GM12878 (cell line): ENCODE data around the gene MTMR4. TPM values are rescaled to one million over a fixed set of nuclear protein-coding genes. Genes with fewer than 3 reads are reported as not detected.

Experiments used
- BACH1 ChIP-seq: fragments of 450-650 bp; IDR thresholded peaks from 2 replicates; pipeline ENCODE4 v1.6.1; 2017; ENCODE audit warnings: mild to moderate bottlenecking, borderline replicate concordance
- CBX5 ChIP-seq: sonication (generic); IDR thresholded peaks from 2 replicates; pipeline ENCODE4 v1.6.1; 2016; ENCODE audit warnings: low read depth, moderate library complexity, mild to moderate bottlenecking, inconsistent platforms
- ETV6 ChIP-seq, 2 experiments: fragments of 450-650 bp in 1 of 2; IDR thresholded peaks in 1 of 2; conservative IDR thresholded peaks in 1 of 2; 2 replicates each; pipeline ENCODE4 v1.6.1; 2014; ENCODE audit warnings: antibody characterized with exemption in 1 of 2, borderline replicate concordance in 1 of 2, low read depth in 1 of 2, mild to moderate bottlenecking in 1 of 2, moderate library complexity in 1 of 2
- FOXK2 ChIP-seq: fragments of 450-650 bp; IDR thresholded peaks from 2 replicates; pipeline ENCODE4 v1.6.1; 2017; ENCODE audit warnings: mild to moderate bottlenecking, moderate library complexity
- GATAD2B ChIP-seq: fragments of 450-650 bp; conservative IDR thresholded peaks from 2 replicates; pipeline ENCODE4 v1.6.1; 2017; ENCODE audit warnings: low read depth, mild to moderate bottlenecking, moderate library complexity
- IRF4 ChIP-seq: IDR thresholded peaks from 2 replicates; pipeline ENCODE4 v1.6.1; 2011; ENCODE audit warnings: low read depth, low read length
- KLF5 ChIP-seq: fragments of 450-650 bp; IDR thresholded peaks from 2 replicates; pipeline ENCODE4 v1.6.1; 2014; ENCODE audit warnings: mild to moderate bottlenecking; ENCODE audit not compliant: partially characterized antibody
- NFYA ChIP-seq: IDR thresholded peaks from 2 replicates; pipeline ENCODE4 v1.6.1; 2011; ENCODE audit warnings: low read depth, mild to moderate bottlenecking, low read length, improper control_type of control experiment, borderline replicate concordance
- PAX8 ChIP-seq: fragments of 450-650 bp; IDR thresholded peaks from 2 replicates; pipeline ENCODE4 v1.6.1; 2017; ENCODE audit warnings: mild to moderate bottlenecking, moderate library complexity
- RAD51 ChIP-seq: fragments of 450-650 bp; IDR thresholded peaks from 2 replicates; pipeline ENCODE4 v1.6.1; 2016; ENCODE audit warnings: moderate library complexity, mild to moderate bottlenecking, inconsistent platforms
- RFX5 ChIP-seq: IDR thresholded peaks from 2 replicates; pipeline ENCODE4 v1.6.1; 2011; ENCODE audit warnings: low read depth, low read length, improper control_type of control experiment
- SREBF1 ChIP-seq: IDR thresholded peaks from 2 replicates; pipeline ENCODE4 v1.6.1; 2012; ENCODE audit warnings: mild to moderate bottlenecking, low read length
- SREBF2 ChIP-seq: IDR thresholded peaks from 2 replicates; pipeline ENCODE4 v1.6.1; 2012; ENCODE audit warnings: mild to moderate bottlenecking, low read length
- SUZ12 ChIP-seq: fragments of 200-600 bp; sonication (generic); IDR thresholded peaks from one replicate; pipeline ENCODE4 v1.6.1; 2018; ENCODE audit warnings: antibody characterized with exemption, mild to moderate bottlenecking; ENCODE audit not compliant: unreplicated experiment
- TARDBP ChIP-seq: IDR thresholded peaks from 2 replicates; pipeline ENCODE4 v1.6.1; 2016; ENCODE audit warnings: borderline replicate concordance
- TCF12 ChIP-seq: IDR thresholded peaks from 2 replicates; pipeline ENCODE4 v1.6.1; 2011; ENCODE audit warnings: low read depth, mild to moderate bottlenecking, low read length
- WRNIP1 ChIP-seq: IDR thresholded peaks from 2 replicates; pipeline ENCODE4 v1.6.1; 2011; ENCODE audit warnings: low read depth, low read length, improper control_type of control experiment, borderline replicate concordance
- polyA plus RNA-seq, 11 experiments: library from polyadenylated mRNA; depleted of rRNA in 4 of 11; unstranded in 6 of 11; stranded (reverse) in 5 of 11; fragments of >200 nt; fragmentation: Nextera tagmentation in 4 of 11; fragmentation: Illumina TruSeq in 1 of 11; extraction: Ambion mirVana in 4 of 11; extraction: Trizol in 1 of 11; gene quantifications; 1 replicate in 1 of 11; 2 replicates in 10 of 11; pipeline versions ENCODE4 v1.2.1 to v1.2.3, GENCODE V29; 2011 to 2016; ENCODE audit warnings: inconsistent platforms in 2 of 11, missing spikeins in 2 of 11, low read depth in 1 of 11
- total RNA-seq, 4 experiments: library from RNA; depleted of rRNA in 3 of 4; stranded (reverse); fragments of >200 nt in 3 of 4; fragmentation: Illumina TruSeq in 1 of 4; extraction: Trizol in 1 of 4; gene quantifications; 2 replicates each; pipeline versions ENCODE4 v1.2.1 to v1.2.3, GENCODE V29; 2013 to 2021
- TF ChIP-seq, protein P1 (sequence below): fragments of 450-650 bp; formaldehyde crosslinking; IDR thresholded peaks from 2 replicates; pipeline ENCODE4 v1.5.0; 2022; ENCODE audit warnings: mild to moderate bottlenecking, missing genetic modification characterization
- TF ChIP-seq, protein P2 (sequence below): fragments of 450-650 bp; IDR thresholded peaks from 2 replicates; pipeline ENCODE4 v1.6.1; 2017; ENCODE audit warnings: mild to moderate bottlenecking, moderate library complexity
- TF ChIP-seq, protein P3 (sequence below): IDR thresholded peaks from 2 replicates; pipeline ENCODE4 v1.6.1; 2012; ENCODE audit warnings: low read length, inconsistent platforms
- TF ChIP-seq, protein P4 (sequence below): IDR thresholded peaks from 2 replicates; pipeline ENCODE4 v1.6.1; 2012; ENCODE audit warnings: low read depth, low read length, improper control_type of control experiment

MTMR4 gene
- total and polyA plus RNA-seq, 10 of the 15 experiments (the other 5 are each of a cell fraction or from before 2014, with no cell fraction given): 12.8 to 127 (median 53.2) TPM

GRCh38 chr17:58517928-58518609 is 3.6 kb upstream of the MTMR4 start (continued):
- TF ChIP-seq, protein P1, sequence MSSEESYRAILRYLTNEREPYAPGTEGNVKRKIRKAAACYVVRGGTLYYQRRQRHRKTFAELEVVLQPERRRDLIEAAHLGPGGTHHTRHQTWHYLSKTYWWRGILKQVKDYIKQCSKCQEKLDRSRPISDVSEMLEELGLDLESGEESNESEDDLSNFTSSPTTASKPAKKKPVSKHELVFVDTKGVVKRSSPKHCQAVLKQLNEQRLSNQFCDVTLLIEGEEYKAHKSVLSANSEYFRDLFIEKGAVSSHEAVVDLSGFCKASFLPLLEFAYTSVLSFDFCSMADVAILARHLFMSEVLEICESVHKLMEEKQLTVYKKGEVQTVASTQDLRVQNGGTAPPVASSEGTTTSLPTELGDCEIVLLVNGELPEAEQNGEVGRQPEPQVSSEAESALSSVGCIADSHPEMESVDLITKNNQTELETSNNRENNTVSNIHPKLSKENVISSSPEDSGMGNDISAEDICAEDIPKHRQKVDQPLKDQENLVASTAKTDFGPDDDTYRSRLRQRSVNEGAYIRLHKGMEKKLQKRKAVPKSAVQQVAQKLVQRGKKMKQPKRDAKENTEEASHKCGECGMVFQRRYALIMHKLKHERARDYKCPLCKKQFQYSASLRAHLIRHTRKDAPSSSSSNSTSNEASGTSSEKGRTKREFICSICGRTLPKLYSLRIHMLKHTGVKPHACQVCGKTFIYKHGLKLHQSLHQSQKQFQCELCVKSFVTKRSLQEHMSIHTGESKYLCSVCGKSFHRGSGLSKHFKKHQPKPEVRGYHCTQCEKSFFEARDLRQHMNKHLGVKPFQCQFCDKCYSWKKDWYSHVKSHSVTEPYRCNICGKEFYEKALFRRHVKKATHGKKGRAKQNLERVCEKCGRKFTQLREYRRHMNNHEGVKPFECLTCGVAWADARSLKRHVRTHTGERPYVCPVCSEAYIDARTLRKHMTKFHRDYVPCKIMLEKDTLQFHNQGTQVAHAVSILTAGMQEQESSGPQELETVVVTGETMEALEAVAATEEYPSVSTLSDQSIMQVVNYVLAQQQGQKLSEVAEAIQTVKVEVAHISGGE: peak; percentile 86
- TF ChIP-seq GATAD2B (0 out of 2 replicates have a peak, but pooled peaks have one; percentile 31), KLF5 (no peak), TARDBP (no peak), BACH1 (no peak; the same call in 1 of the 2 replicates), SUZ12 (no peak), RAD51 (no peak), SREBF2 (peak; percentile 15; the same call in 1 of the 2 replicates), ETV6 (conservative IDR thresholded peaks at IDR 0.05 in 1 of 2, IDR thresholded peaks at IDR 0.05 in 1 of 2; ENCODE audit: borderline replicate concordance in 1 of 2, low read depth in 1 of 2) (no peak), NFYA (peak; percentile 62; the same call in 1 of the 2 replicates), IRF4 (peak; percentile 58; the same call in 1 of the 2 replicates), RFX5 (peak; percentile 90), PAX8 (no peak), SREBF1 (no peak), FOXK2 (peak; percentile 75), WRNIP1 (no peak), CBX5 (no peak), TCF12 (no peak; the same call in 1 of the 2 replicates)
- TF ChIP-seq, protein P2, sequence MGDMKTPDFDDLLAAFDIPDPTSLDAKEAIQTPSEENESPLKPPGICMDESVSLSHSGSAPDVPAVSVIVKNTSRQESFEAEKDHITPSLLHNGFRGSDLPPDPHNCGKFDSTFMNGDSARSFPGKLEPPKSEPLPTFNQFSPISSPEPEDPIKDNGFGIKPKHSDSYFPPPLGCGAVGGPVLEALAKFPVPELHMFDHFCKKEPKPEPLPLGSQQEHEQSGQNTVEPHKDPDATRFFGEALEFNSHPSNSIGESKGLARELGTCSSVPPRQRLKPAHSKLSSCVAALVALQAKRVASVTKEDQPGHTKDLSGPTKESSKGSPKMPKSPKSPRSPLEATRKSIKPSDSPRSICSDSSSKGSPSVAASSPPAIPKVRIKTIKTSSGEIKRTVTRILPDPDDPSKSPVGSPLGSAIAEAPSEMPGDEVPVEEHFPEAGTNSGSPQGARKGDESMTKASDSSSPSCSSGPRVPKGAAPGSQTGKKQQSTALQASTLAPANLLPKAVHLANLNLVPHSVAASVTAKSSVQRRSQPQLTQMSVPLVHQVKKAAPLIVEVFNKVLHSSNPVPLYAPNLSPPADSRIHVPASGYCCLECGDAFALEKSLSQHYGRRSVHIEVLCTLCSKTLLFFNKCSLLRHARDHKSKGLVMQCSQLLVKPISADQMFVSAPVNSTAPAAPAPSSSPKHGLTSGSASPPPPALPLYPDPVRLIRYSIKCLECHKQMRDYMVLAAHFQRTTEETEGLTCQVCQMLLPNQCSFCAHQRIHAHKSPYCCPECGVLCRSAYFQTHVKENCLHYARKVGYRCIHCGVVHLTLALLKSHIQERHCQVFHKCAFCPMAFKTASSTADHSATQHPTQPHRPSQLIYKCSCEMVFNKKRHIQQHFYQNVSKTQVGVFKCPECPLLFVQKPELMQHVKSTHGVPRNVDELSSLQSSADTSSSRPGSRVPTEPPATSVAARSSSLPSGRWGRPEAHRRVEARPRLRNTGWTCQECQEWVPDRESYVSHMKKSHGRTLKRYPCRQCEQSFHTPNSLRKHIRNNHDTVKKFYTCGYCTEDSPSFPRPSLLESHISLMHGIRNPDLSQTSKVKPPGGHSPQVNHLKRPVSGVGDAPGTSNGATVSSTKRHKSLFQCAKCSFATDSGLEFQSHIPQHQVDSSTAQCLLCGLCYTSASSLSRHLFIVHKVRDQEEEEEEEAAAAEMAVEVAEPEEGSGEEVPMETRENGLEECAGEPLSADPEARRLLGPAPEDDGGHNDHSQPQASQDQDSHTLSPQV: peak; percentile 77; the same call in 1 of the 2 replicates
- TF ChIP-seq, protein P3, sequence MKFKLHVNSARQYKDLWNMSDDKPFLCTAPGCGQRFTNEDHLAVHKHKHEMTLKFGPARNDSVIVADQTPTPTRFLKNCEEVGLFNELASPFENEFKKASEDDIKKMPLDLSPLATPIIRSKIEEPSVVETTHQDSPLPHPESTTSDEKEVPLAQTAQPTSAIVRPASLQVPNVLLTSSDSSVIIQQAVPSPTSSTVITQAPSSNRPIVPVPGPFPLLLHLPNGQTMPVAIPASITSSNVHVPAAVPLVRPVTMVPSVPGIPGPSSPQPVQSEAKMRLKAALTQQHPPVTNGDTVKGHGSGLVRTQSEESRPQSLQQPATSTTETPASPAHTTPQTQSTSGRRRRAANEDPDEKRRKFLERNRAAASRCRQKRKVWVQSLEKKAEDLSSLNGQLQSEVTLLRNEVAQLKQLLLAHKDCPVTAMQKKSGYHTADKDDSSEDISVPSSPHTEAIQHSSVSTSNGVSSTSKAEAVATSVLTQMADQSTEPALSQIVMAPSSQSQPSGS: no peak
- TF ChIP-seq, protein P4, sequence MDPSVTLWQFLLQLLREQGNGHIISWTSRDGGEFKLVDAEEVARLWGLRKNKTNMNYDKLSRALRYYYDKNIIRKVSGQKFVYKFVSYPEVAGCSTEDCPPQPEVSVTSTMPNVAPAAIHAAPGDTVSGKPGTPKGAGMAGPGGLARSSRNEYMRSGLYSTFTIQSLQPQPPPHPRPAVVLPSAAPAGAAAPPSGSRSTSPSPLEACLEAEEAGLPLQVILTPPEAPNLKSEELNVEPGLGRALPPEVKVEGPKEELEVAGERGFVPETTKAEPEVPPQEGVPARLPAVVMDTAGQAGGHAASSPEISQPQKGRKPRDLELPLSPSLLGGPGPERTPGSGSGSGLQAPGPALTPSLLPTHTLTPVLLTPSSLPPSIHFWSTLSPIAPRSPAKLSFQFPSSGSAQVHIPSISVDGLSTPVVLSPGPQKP: peak; percentile 97
